Hepatocyte (in vitro differentiated cells): ENCODE data around the gene F8A1.

Experiments
- EZH2phosphoT487 ChIP-seq: fragments of 200-600 bp; sonication (generic); IDR thresholded peaks from one replicate; pipeline ENCODE4 v1.6.1; 2018; ENCODE audit warnings: antibody characterized with exemption, mild to moderate bottlenecking, low read depth, moderate library complexity; ENCODE audit not compliant: unreplicated experiment, severe bottlenecking
- TF ChIP-seq, protein P1 (sequence below): fragments of 200-600 bp; sonication (generic); IDR thresholded peaks from 2 replicates; pipeline ENCODE4 v1.5.1; 2016; ENCODE audit warnings: antibody characterized with exemption, mild to moderate bottlenecking; ENCODE audit not compliant: poor library complexity

DNA sequence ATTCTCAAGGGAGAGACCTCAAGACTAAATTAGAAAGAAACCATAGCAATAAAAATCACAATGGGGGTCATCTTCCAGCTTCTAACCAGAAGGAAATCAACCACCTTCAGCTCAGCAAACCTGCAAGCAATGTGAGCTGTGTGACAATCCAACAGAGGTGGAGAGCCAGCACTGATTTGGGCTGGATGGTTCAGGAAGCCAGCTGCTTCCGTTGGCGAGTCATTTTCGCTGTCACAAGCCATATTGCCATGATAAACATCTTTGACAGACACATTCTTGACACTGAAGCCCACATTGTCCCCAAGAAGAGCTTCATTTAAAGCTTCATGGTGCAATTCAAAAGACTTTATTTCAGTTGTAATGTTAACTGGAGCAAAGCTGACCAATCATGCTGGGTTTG lies 22.7 kb downstream of the F8A1 start:
- TF ChIP-seq, protein P1, sequence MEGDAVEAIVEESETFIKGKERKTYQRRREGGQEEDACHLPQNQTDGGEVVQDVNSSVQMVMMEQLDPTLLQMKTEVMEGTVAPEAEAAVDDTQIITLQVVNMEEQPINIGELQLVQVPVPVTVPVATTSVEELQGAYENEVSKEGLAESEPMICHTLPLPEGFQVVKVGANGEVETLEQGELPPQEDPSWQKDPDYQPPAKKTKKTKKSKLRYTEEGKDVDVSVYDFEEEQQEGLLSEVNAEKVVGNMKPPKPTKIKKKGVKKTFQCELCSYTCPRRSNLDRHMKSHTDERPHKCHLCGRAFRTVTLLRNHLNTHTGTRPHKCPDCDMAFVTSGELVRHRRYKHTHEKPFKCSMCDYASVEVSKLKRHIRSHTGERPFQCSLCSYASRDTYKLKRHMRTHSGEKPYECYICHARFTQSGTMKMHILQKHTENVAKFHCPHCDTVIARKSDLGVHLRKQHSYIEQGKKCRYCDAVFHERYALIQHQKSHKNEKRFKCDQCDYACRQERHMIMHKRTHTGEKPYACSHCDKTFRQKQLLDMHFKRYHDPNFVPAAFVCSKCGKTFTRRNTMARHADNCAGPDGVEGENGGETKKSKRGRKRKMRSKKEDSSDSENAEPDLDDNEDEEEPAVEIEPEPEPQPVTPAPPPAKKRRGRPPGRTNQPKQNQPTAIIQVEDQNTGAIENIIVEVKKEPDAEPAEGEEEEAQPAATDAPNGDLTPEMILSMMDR: no peak
- TF ChIP-seq EZH2phosphoT487: no peak
